Measurements from ENCODE around the gene UBE2Z.
A peak's percentile ranks its signal among the peaks of the same experiment; 100 is the strongest.

The UBE2Z gene

GRCh38 chr17:48960834-48961515, 52.8 kb downstream of the UBE2Z start:
- DNase-seq (ENCODE audit: low read depth): no peak

DNA sequence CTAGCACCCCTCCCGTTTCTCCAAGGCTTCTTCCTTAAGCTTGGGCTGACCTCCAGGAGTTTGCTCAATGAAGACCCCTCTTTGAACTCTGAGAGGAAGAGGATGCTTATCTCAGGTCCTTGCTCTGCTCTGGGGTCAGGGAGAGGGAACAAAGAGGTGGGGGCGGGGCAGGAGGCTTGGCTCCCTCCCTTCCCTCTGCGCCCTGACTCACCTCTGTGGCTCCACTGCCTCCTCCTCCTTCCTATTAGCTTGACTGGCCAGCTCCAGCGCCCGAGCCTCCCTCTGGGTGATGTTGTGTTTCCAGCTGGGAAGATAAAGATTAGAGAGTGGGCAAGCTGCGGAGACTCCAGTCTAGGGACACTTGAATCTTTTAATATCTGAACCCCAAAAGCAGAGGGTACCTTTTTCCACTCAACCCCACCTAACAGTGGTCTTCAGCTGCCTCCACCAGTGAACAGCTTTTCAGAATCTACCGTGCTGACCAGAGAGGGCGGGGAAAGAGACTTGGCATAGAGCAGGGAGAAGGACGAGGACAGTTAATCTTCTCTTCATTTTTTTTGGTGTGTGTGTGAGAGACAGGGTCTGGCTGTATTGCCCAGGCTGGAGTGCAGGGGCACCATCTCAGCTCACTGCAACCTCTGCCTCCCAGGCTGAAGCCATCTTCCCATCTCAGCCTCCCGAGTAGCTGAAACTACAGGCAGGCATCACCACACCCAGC, 53.5 kb downstream of the UBE2Z start:
- DNase-seq (ENCODE audit: low read depth): peak; percentile 33

- no peak for DNase-seq (ENCODE audit: low read depth)
Observed at GRCh38 chr17:48970224-48970623, 62.0 kb downstream of the UBE2Z start.

GRCh38 chr17:48970865-48971687, 62.9 kb downstream of the UBE2Z start:
- DNase-seq (ENCODE audit: low read depth): no peak

- DNase-seq (ENCODE audit: low read depth): no peak
Observed at GRCh38 chr17:48972749-48973097, 64.5 kb downstream of the UBE2Z start.

- no peak for DNase-seq (ENCODE audit: low read depth)
Observed at GRCh38 chr17:48973806-48974205, 65.6 kb downstream of the UBE2Z start.

All from GM04504 (cell line).